NCI-H2171 treated with DMSO at 0.1 percent for 48 hours (cell line): ENCODE results near the gene GBE1.
"Not testable (repeated sequence)": the region's sequence is repeated elsewhere in the genome, so short reads cannot be mapped to it uniquely, and the experiment has no call there.

Experiments
- DNase-seq: peaks from one replicate; lab custom pipeline; 2025; lab: John Stamatoyannopoulos, UW

Gene GBE1

DNA sequence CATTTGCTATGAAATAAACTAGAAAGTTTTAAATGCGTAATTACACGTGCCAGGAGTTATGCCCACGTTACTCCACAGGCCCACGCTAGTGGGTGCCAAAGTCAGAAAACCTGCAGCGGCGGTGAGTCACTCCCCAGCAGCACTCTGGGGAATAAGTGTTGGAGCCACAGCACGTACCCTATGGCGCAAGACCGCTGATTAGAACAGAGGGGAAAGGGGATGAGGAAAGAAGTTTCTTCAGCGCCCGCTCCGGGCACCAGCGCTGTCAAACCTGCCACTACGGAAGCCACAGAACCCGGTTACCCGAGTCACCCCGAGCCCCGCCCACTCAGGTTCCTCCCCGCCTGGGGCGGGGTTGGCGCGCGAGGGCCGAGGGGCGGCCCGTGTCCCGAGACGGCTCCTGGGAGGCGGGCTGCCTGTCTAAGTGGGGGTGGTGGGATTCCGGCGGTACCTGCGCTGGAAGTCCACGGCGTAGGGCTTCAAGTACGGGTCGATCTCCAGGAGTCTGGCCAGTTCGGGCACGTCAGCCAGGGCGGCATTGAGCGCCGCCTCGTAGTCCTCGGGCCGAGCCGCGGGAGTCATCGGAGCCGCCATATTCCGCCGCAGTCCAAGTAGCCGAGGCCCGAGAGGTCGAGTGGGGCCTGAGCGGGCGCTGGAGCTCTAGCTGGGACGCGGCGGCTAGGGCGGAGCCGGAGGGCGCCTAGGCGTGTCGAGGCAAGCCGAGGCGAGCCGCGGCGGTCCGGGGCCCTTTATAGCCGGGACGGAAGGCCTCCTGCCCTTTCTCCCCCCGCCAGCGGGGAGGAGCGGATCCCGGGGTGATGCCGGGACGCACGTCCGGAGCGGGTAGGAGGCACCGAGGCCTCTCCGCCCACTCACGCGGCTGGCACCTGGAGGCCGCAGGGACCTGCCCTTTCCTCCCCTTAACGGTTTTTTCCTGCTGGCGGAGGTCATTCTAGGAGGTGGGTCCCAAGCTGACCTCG is at the start of gene GBE1:
TSS of gene GBE1 (minus strand) at position 722 of the 980 bp plus-strand sequence. CDS start at position 594, 128 bp downstream.
- peak; percentile 81 for DNase-seq

DNA sequence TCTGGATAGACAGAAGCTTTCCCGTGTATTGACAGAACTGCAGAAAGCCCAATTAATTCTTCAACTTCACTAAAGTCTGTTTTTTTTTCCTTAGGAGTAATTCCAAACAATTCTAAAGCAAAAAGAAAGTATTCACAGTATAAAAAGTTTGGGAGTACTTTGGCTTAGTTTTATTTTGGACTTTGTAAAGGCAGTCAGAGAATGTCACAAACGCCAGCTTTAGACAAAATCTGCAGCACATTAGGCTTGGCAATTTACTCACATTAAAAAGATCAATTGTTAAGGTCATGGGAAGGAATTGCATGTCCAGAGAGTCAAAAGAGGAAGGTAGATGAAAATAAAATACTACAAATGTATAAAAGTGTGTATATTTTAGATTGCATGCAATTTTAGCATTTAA is 47.5 kb upstream of the GBE1 start:
- no peak for DNase-seq

DNA sequence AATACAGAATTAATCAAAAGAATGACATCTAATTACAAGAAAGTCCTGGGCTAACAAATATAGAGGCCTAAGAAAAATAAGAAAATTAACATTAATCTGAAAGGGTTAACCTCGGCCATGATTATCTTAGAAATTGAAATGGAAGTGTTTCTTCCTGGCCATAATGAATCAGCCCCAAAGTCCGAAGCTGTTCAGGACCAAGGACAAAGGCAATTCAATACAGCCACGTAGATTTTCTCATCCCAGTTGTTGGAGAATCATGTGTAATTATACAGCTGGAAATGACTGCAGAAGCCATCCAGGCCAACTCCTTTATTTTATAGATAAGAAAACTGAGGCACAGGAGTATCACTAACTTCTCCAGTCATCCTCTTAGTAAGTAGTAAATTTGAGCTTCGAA is 38.0 kb upstream of the GBE1 start:
- no peak for DNase-seq

DNA sequence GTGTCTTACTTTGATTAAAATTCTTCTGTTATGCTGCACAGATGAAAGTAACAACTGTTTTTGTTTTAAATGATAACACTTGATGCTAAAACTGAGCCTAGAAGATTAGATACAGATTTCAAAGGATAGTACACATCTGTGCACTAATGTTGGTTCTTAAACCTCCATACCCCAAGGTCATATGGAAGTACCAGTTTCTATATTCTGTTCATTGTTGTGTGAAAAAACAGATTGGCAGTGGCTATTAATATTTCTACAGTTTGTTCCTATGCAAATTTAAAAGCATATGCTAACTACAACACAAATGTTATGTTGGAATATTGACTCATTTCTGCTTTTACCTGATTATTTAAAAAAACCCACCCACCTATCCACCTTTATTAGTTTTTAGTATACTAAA is 32.0 kb upstream of the GBE1 start:
- DNase-seq, result no peak

DNA sequence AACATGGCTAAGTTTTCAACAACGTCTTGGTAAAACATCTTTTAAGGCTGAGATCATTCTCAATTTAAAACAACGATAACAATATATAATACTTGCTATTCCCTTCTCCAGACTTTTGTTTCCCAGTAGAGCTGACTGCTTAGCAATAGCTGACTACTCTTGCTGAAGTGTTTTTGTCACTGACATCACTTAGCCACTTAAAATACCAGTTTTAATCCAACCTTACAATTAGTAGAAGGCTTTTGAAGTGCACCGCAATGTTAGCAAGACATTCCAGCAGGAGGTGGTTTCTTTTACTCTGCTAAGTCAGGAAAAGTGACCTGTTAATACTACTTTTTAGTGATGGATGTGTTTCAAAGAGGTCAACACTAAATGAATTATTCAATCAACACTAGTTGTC is 28.7 kb upstream of the GBE1 start:
- no peak for DNase-seq

DNA sequence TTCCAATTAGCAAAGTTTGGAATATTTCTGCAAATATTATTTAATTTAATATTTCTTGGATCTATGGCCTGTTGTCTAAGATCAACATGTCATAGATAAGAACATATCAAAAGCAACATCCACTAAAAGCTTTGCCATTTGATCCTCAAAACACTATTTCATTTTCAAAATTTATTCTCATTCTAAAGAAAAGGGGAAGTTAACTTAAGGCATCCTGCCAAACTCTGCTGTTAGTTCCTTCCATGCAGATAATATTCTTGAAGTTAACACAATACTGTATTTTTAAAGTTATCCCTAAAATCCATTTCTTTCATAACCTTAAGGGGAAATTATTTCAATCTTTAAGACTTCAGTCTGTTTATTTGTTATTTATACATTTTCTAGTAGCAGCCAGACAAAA is 28.2 kb upstream of the GBE1 start:
- no peak for DNase-seq

DNA sequence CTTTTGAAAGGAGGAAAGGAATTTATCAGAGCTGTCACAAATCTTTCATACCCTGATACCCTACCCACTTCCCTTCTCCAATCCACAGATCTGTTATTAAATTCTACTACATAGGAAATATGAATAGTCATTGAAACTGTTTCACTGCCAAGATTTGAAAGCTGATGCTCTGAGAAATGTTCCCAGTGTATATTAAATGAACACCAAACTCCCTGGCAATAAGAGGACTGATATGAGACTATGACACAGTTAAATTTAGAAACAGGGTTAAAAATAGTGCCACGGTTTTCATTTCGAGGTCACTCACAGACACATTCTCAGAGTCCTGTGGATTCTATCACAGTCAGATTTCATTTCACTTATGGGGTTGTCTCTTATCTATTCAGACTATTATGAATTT is 27.2 kb upstream of the GBE1 start:
- DNase-seq, result no peak

DNA sequence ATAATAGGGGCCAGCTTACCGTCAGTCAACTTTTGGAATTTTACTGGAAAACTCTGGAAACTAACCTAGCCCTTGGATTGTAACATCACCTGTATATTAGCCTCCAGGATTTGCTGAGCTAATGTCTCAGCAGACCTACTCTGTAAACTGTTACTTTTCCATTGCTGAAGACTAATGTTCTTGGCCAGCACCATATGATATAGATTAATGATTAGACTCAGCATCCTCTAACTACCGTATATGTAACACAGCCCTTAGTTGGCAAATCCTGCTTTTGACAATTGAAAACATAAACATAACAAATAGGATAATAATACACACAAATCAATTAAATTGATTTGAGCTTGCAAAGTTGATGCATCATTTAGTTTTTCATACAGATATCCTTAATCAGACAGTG is 26.6 kb upstream of the GBE1 start:
- no peak for DNase-seq

DNA sequence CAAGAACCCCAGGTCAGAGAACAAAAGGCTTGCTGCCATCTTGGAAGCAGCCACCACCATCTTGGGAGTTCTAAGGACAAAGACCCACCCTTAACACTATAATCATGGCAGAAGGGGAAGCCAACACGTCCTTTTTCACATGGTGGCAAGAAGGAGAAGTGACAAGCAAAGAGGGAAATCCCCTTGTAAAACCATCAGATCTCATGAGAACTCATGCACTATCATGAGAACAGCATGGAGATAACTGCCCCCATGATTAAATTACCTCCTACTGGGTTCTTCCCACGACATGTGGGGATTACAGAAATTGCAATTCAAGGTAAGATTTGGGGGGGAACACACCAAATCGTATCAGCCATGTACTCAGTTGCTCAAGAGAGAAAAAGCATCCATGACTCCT is 21.1 kb upstream of the GBE1 start:
- no peak for DNase-seq

DNA sequence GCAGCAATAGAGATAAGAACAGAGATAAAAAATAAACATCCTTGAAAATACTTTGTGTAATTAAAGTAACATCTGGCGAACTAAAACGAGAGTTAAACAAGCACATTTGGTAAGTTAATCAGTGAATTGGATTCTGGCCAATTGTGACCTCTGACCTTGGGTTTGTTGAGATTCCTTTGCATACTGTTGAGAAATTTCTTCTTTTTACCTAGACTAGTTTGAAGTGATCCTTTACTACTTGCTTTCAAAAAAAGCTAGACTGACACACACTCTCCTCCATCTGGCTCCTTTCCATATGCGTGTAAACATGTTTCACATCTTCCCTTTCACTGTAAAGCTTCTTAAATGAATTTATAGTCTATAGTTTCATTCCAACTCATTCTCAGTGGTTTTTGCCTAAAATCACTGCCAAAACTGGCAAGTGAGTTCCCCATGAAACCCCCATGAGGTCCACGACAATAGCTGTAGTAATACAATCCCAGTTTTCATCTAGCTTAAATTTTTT is 17.3 kb upstream of the GBE1 start:
- DNase-seq, result peak; percentile 0

DNA sequence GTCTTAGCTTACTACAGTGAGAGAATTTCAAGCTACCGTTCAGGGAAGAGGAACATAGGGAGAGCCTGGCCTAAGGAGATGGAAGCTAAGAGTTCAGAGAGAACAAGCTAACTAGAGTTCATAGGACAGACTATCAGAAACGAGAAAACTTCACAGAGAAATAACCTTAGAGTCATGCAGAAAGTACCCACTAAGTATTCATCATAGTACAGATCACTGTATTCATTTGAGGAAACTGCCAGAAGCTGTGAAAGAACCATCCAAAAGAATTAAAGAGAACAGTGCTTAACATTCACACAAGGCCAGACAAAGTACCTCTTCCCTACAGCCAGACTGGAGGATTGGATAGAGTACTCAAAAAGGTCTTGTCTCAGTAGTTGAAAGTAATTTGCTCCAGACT is 15.2 kb upstream of the GBE1 start:
- DNase-seq, result no peak

DNA sequence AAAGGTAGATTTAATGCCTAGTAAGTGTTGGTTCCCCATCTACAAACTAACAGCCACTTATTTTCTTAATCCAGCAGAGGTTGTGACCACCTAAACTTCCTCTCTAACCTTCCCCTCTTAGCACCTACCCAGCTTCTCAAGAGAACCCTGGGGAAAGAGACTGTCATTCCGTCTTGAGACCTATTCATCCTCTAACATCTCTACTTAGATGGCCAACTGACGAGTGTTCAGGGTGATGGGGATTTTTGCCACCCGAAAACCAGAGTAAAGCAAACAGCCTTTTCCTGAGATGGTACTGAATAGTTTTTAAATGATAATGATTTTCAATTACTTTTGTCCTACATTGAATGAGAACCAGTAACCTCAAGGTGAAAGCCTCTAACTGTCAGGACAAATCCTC is 9.3 kb upstream of the GBE1 start:
- DNase-seq, result no peak

DNA sequence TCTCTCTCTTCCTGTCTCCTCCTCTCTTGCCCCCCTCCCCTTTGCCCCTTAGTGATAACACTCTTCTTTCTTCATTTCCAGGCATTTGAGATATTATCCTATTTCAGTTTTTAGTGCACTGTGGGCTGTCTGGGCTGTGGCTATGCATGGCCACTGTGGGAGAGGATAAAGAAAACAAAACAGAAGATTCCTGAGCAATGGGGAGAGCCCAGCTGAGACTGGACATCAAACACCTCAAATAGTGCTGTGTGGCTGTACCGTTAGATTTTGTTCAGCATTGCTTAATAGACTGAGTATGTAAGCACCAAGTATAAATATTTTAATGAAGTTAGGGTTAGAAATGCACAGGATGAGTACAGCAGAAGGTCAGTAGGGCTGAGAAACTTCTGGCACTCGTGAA is 7.9 kb upstream of the GBE1 start:
- no peak for DNase-seq

DNA sequence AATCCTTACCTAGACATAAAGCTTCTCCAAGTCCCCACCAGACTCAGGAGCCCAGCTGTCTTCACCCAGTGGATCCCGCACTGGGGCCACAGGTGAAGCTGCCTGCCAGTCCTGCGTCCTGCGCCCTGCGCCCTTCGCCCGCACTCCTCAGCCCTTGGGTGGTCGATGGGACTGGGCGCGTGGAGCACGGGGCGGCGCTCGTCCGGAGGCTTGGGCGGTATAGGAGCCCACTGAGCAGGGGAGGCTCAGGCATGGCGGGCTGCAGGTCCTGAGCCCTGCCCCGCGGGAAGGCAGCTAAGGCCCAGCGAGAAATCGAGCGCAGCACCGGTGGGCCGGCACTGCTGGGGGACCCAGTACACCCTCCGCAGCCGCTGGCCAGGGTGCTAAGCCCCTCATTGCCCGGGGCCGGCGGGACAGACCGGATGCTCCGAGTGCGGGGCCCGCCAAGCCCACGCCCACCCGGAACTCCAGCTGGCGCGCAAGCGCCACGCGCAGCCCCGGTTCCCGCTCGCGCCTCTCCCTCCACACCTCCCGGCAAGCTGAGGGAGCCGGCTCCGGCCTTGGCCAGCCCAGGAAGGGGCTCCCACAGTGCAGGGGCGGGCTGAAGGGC is 5.9 kb upstream of the GBE1 start:
- DNase-seq, result not testable (repeated sequence)

DNA sequence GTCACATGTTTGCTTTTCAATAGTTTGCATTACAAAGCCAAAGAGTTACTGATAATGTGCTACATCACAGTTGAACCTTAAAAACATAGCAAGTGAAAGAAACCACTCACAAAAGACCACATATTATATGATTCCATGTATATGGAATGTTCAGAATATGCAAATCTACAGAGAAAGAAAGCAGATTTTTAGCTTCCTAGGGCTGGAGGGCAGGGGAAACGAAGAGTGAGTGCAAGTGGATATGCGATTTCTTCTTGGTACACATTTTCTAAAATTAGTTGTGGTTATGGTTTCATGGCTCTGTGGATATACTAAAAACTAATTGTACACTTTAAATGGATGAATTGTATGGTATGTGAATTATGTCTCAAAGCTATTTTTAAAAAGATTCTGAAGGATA is 4.0 kb upstream of the GBE1 start:
- no peak for DNase-seq

DNA sequence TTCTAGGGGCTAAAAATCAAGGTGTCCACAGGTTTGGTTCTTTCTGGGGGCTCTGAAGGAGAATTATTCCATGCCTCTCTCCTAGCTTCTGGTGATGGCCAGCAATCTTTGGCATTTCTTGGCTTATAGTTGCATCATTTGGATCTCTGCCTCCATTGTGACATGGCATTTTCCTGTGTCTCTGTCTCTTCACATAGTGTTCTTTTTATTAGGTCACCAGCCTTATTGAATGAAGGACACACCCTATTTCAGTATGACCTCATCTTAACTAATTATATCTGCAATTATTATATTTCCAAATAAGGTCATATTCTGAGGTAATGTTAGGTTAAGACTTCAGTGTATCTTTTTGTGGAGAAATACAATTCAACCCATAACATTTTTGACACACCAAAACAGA is 3.2 kb upstream of the GBE1 start:
- DNase-seq, result no peak

DNA sequence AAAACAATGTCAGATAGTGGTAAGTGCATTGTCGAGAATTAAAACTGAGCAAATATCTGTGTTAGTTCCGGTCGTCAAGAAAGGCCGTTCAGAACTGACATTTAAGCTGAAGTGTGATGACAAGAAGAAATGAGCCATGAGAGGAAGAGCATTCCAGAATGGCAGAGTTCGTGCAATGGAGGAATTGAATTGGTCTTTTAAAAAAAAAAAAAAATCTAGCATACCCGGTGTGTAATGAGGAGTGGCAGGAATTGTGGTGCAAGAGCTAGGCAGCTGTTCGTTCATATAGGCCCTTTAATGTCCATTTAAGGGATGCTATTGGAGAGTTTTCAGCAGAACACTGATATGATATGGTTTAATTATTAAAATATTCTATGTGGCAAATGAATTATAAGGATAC is 2.6 kb upstream of the GBE1 start:
- DNase-seq, result no peak

DNA sequence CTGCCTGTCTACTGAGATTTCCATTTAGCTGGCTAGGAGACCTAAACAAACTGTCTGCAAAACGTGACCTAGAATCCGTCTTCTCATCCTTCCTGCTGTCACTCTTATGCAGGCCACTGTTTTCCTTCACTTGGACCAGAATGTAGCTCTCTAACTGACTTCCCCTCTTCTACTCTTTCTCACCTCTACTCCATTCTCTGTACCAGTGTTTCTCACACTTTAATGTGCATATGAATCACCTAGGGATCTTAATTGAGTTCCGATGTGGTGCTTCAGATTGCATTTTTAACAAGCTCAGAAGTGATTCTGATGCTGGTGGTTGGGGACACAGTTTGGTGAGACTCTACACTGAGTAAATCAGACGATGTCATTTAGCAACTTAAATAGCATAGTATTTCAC is 1.6 kb upstream of the GBE1 start:
- DNase-seq, result no peak

DNA sequence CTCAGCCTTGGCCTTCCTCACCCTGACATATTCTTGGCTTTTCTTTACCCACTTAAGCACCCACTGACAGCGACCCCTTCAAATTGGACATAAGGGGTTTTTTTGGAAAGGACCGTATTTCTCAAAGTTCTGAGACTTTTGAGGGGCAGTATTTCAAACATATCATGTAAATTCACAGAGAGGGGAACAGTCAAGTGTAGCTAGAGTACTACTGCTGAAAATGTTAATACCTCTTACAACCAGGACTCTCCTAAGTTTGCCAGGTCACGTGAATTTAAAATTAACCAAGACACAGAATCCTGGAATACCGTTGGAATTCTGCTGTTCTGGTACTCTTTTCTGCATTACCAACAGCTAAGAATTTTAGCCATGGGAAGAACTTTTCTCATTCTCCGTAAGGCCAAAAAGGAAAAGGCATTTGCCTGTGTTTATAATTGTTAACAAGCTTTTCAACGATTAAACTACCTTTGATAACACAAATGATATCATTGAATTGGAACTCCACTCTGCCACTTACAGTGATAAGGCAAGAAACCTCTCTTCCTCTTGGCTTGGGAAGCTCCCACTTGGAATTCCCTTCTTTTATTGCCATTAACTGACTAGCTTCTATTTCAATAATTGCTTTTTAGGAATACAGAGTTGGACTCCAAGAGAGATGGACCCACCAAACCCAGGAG is 597 bp upstream of the GBE1 start:
- no peak for DNase-seq

DNA sequence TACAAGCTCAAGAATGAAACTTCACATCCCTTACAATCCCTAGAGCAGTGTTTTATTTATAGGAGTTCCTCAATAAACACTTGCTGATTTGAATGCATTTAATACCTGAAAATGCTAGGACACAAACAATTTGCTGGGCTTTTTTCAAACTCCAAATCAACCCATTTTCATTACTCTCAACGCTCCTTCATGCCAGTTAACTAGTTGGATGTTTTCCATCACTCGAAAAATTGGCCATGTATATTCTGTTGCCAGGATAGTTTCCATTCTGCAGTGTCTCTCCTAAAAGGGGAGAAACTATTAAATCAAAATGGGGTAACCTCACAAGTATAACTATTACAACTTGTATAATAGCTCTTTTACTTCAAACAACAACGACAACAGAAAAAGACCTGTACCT is 1.2 kb downstream of the GBE1 start:
- DNase-seq, result no peak

DNA sequence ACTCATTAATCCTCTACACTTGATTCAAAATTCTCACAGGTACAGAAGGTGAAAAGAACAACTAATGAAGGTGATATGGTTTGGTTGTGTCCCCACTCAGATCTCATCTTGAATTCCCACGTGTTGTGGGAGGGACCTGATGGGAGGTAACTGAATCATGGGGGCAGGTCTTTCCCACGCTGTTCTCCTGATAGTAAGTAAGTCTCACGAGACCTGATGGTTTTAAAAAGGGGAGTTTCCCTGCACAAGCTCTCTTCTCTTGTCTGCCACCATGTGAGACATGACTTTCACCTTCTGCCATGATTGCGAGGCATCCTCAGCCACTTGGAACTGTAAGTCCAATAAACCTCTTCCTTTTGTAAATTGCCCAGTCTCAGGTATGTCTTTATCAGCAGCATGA is 2.7 kb downstream of the GBE1 start:
- not testable (repeated sequence) for DNase-seq

DNA sequence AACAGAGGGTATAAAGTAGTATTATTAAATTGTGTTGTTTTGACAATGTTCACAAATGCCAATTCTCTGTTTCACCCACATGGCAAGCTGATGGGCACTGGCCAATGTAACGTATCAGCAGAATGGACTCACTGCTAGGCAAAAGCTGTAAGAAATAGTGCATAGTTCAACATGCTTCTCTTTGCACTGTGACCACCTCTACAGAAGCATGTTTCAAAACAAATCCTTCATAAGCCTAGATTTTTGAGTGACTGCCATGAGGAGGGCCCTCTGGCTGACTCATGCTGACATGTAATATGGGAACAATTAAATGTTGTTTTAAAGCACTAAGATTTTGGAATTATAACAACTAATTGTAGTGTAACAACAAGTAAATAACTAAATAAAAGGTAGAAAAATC is 3.2 kb downstream of the GBE1 start:
- no peak for DNase-seq
